BE2C (cell line): ENCODE data around the gene CHRNE.
A peak's percentile ranks its signal among the peaks of the same experiment; 100 is the strongest.

Source experiments
- DNase-seq: peaks from one replicate; pipeline ENCODE4 v3.0.0-alpha.2; 2020
- H3K27me3 ChIP-seq: fragments of 250-450 bp; sonication (Bioruptor Pico); 2 replicates; pipeline ENCODE4 v1.5.1; 2020; ENCODE audit warnings: mild to moderate bottlenecking
- H3K36me3 ChIP-seq: fragments of 250-450 bp; sonication (Bioruptor Pico); 2 replicates; pipeline ENCODE4 v1.5.1; 2020; ENCODE audit warnings: mild to moderate bottlenecking
- H3K4me1 ChIP-seq: fragments of 250-450 bp; sonication (Bioruptor Pico); 2 replicates; pipeline ENCODE4 v1.5.1; 2020
- H3K4me3 ChIP-seq: 2 replicates; pipeline ENCODE4 v1.5.1; 2011; ENCODE audit warnings: low read depth, low read length
- H3K9me3 ChIP-seq: fragments of 250-450 bp; sonication (Bioruptor Pico); 2 replicates; pipeline ENCODE4 v1.5.1; 2020
- TF ChIP-seq, protein P1 (sequence below): IDR thresholded peaks from 2 replicates; pipeline ENCODE4 v1.5.1; 2012; ENCODE audit warnings: mild to moderate bottlenecking, low read depth, low read length

Gene CHRNE

DNA sequence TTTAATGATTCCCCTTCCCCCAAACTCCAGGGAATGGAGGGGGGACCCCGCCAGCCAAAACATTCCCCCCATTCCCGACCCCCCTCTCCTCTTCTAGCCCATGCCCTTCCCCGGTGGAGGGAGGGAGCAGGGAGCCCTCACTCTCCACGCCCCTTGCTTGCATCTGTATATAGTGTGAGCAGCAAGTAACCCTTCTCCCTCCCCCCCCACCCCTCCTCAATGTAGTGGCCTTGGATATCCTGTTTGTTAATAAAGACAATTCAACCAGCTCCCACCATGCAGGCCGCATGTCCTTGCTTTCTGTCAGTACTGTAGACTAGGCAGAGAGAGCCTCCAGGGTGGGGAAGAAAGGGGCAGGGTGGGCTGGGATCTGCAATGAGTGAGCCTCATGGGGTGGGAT, 5.1 kb downstream of the CHRNE start:
- Histone ChIP-seq H3K36me3 (no peaks in the 10 kb centered on the region; the same call in 1 of the 2 replicates), H3K4me1 (no peaks in the 10 kb centered on the region), H3K4me3 (no peak overlapping the region), H3K9me3 (no peaks in the 10 kb centered on the region), H3K27me3 (no peaks in the 10 kb centered on the region)
- TF ChIP-seq, protein P1, sequence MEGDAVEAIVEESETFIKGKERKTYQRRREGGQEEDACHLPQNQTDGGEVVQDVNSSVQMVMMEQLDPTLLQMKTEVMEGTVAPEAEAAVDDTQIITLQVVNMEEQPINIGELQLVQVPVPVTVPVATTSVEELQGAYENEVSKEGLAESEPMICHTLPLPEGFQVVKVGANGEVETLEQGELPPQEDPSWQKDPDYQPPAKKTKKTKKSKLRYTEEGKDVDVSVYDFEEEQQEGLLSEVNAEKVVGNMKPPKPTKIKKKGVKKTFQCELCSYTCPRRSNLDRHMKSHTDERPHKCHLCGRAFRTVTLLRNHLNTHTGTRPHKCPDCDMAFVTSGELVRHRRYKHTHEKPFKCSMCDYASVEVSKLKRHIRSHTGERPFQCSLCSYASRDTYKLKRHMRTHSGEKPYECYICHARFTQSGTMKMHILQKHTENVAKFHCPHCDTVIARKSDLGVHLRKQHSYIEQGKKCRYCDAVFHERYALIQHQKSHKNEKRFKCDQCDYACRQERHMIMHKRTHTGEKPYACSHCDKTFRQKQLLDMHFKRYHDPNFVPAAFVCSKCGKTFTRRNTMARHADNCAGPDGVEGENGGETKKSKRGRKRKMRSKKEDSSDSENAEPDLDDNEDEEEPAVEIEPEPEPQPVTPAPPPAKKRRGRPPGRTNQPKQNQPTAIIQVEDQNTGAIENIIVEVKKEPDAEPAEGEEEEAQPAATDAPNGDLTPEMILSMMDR = no peak
- DNase-seq = no peak

DNA sequence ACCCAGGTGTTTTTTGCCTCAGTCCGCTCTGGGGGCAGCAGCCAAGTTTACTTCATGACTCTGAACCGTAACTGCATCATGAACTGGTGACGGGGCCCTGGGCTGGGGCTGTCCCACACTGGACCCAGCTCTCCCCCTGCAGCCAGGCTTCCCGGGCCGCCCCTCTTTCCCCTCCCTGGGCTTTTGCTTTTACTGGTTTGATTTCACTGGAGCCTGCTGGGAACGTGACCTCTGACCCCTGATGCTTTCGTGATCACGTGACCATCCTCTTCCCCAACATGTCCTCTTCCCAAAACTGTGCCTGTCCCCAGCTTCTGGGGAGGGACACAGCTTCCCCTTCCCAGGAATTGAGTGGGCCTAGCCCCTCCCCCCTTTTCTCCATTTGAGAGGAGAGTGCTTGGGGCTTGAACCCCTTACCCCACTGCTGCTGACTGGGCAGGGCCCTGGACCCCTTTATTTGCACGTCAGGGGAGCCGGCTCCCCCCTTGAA, 5.7 kb downstream of the CHRNE start:
- TF ChIP-seq, protein P1 = no peak
- Histone ChIP-seq H3K27me3 (no peaks in the 10 kb centered on the region), H3K4me1 (no peaks in the 10 kb centered on the region), H3K9me3 (no peaks in the 10 kb centered on the region), H3K4me3 (no peak overlapping the region), H3K36me3 (no peaks in the 10 kb centered on the region; the same call in 1 of the 2 replicates)
- no peak for DNase-seq

- Histone ChIP-seq H3K9me3 (no peaks in the 10 kb centered on the region), H3K36me3 (no peaks in the 10 kb centered on the region; the same call in 1 of the 2 replicates), H3K4me1 (no peaks in the 10 kb centered on the region), H3K4me3 (no peak overlapping the region), H3K27me3 (no peaks in the 10 kb centered on the region)
- TF ChIP-seq, protein P1 = no peak
- DNase-seq = no peak
Measured at GRCh38 chr17:4896332-4897197, 6.3 kb downstream of the CHRNE start.

DNA sequence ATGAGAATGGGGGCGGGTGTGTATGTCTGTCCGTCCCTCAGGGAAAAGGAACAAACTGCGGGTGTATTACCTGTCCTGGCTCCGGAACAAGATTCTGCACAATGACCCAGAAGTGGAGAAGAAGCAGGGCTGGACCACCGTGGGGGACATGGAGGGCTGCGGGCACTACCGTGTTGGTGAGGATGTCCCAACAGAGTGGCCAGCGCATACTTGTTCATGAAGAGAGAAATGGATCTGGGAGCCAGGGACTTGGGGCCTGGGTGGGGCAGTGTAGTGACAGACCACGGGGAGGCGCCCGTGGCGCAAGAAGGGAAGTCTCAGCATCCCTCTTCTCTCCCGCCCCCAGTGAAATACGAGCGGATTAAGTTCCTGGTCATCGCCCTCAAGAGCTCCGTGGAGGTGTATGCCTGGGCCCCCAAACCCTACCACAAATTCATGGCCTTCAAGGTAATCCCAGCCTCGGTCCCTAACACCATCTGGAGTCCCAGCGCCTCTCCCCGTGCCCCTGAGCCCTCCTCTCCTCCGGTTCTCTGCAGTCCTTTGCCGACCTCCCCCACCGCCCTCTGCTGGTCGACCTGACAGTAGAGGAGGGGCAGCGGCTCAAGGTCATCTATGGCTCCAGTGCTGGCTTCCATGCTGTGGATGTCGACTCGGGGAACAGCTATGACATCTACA, 7.1 kb downstream of the CHRNE start:
- Histone ChIP-seq H3K4me1 (no peaks in the 10 kb centered on the region), H3K27me3 (no peaks in the 10 kb centered on the region), H3K4me3 (no peak overlapping the region), H3K9me3 (no peaks in the 10 kb centered on the region), H3K36me3 (no peaks in the 10 kb centered on the region; the same call in none of the 2 replicates)
- DNase-seq = no peak
- TF ChIP-seq, protein P1 = 0 out of 2 replicates have a peak, but pooled peaks have one; percentile 6

- Histone ChIP-seq H3K27me3 (no peaks in the 10 kb centered on the region), H3K36me3 (peaks cover 4% of the 10 kb centered on the region), H3K9me3 (no peaks in the 10 kb centered on the region), H3K4me3 (no peak overlapping the region), H3K4me1 (no peaks in the 10 kb centered on the region)
- TF ChIP-seq, protein P1 = no peak
- DNase-seq = no peak
Measured at GRCh38 chr17:4895121-4895520, 7.8 kb downstream of the CHRNE start.
